H9 (cell line): ENCODE measurements around the gene MAD1L1. TPM values are rescaled to one million over a fixed set of nuclear protein-coding genes. Genes with fewer than 3 reads are reported as not detected.

Source experiments
- DNase-seq: peaks from one replicate; pipeline ENCODE4 v3.0.0-alpha.2; 2017
- H2AFZ ChIP-seq: one replicate; pipeline ENCODE4 v1.6.1; 2013; ENCODE audit warnings: mild to moderate bottlenecking, low read length, control low read depth, moderate library complexity
- H2AK5ac ChIP-seq: 2 replicates; pipeline ENCODE4 v1.6.1; 2013; ENCODE audit warnings: low read length, control low read depth, mixed read lengths; ENCODE audit not compliant: insufficient read length
- H2BK120ac ChIP-seq: one replicate; pipeline ENCODE4 v1.6.1; 2013; ENCODE audit warnings: low read depth, mild to moderate bottlenecking, low read length, control low read depth, inconsistent platforms; ENCODE audit not compliant: poor library complexity, severe bottlenecking
- H2BK12ac ChIP-seq: 2 replicates; pipeline ENCODE4 v1.6.1; 2013; ENCODE audit warnings: low read length, control low read depth, mixed read lengths, low read depth; ENCODE audit not compliant: insufficient read length
- H2BK15ac ChIP-seq: 2 replicates; pipeline ENCODE4 v1.6.1; 2013; ENCODE audit warnings: low read depth, low read length, control low read depth
- H2BK20ac ChIP-seq: one replicate; pipeline ENCODE4 v1.6.1; 2013; ENCODE audit warnings: low read depth, mild to moderate bottlenecking, low read length, control low read depth, inconsistent platforms; ENCODE audit not compliant: poor library complexity, severe bottlenecking
- H2BK5ac ChIP-seq: 2 replicates; pipeline ENCODE4 v1.6.1; 2013; ENCODE audit warnings: low read length, control low read depth, mixed read lengths; ENCODE audit not compliant: insufficient read length
- H3K14ac ChIP-seq: 2 replicates; pipeline ENCODE4 v1.6.1; 2013; ENCODE audit warnings: low read length, control low read depth; ENCODE audit not compliant: insufficient read depth
- H3K18ac ChIP-seq: 2 replicates; pipeline ENCODE4 v1.6.1; 2013; ENCODE audit warnings: low read depth, mild to moderate bottlenecking, mixed read lengths, low read length, control low read depth; ENCODE audit not compliant: insufficient read length
- H3K23ac ChIP-seq: 2 replicates; pipeline ENCODE4 v1.6.1; 2013; ENCODE audit warnings: low read length, control low read depth, mixed read lengths, low read depth; ENCODE audit not compliant: insufficient read length
- H3K23me2 ChIP-seq: 2 replicates; pipeline ENCODE4 v1.6.1; 2013; ENCODE audit warnings: low read depth, mild to moderate bottlenecking, mixed read lengths, low read length, control low read depth; ENCODE audit not compliant: insufficient read length, poor library complexity, severe bottlenecking
- H3K27ac ChIP-seq: 2 replicates; pipeline ENCODE4 v1.5.1; 2013; ENCODE audit warnings: low read length, control low read depth, mixed read lengths, low read depth; ENCODE audit not compliant: insufficient read length
- H3K27me3 ChIP-seq: 2 replicates; pipeline ENCODE4 v1.6.1; 2013; ENCODE audit warnings: low read length, control low read depth, inconsistent platforms; ENCODE audit not compliant: insufficient read depth
- H3K4ac ChIP-seq: 2 replicates; pipeline ENCODE4 v1.6.1; 2013; ENCODE audit warnings: low read depth, mild to moderate bottlenecking, control low read depth, inconsistent platforms, low read length, moderate library complexity
- H3K4me1 ChIP-seq: 2 replicates; pipeline ENCODE4 v1.6.1; 2013; ENCODE audit warnings: low read length, control low read depth, inconsistent platforms; ENCODE audit not compliant: insufficient read depth
- H3K4me2 ChIP-seq: 2 replicates; pipeline ENCODE4 v1.6.1; 2013; ENCODE audit warnings: low read length, control low read depth, mixed read lengths; ENCODE audit not compliant: insufficient read length, insufficient read depth
- H3K56ac ChIP-seq: 2 replicates; pipeline ENCODE4 v1.6.1; 2013; ENCODE audit warnings: low read depth, mild to moderate bottlenecking, mixed read lengths, low read length, control low read depth; ENCODE audit not compliant: insufficient read length
- H3K79me1 ChIP-seq: 2 replicates; pipeline ENCODE4 v1.6.1; 2013; ENCODE audit warnings: low read depth, mild to moderate bottlenecking, moderate library complexity, low read length, control low read depth, inconsistent platforms; ENCODE audit not compliant: insufficient read depth, poor library complexity, severe bottlenecking
- H3K79me2 ChIP-seq: 2 replicates; pipeline ENCODE4 v1.6.1; 2013; ENCODE audit warnings: low read length, control low read depth, inconsistent platforms; ENCODE audit not compliant: insufficient read depth
- H3K9ac ChIP-seq: 2 replicates; pipeline ENCODE4 v1.6.1; 2013; ENCODE audit warnings: low read length, control low read depth, mixed read lengths; ENCODE audit not compliant: insufficient read length; ENCODE audit errors: extremely low read depth
- H3K9me3 ChIP-seq: one replicate; pipeline ENCODE4 v1.6.1; 2013; ENCODE audit warnings: low read depth, low read length, inconsistent platforms; ENCODE audit not compliant: control insufficient read depth
- H3T11ph ChIP-seq: one replicate; pipeline ENCODE4 v1.6.1; 2013; ENCODE audit warnings: mild to moderate bottlenecking, low read length, control low read depth, inconsistent platforms
- H4K20me1 ChIP-seq: one replicate; pipeline ENCODE4 v1.6.1; 2013; ENCODE audit not compliant: control insufficient read depth, insufficient read length, insufficient read depth
- H4K5ac ChIP-seq: 2 replicates; pipeline ENCODE4 v1.6.1; 2013; ENCODE audit warnings: low read depth, mild to moderate bottlenecking, mixed read lengths, low read length, control low read depth; ENCODE audit not compliant: insufficient read length
- H4K8ac ChIP-seq: replicated peaks from 2 replicates; pipeline ENCODE4 v1.6.1; 2013; ENCODE audit warnings: low read length, control low read depth, mixed read lengths, low read depth; ENCODE audit not compliant: insufficient read length
- H4K91ac ChIP-seq: 2 replicates; pipeline ENCODE4 v1.6.1; 2013; ENCODE audit warnings: low read depth, mild to moderate bottlenecking, moderate library complexity, mixed read lengths, low read length, control low read depth; ENCODE audit not compliant: insufficient read length
- H3K27ac Mint-ChIP-seq, 3 experiments: 2 replicates in 2 of 3; 3 replicates in 1 of 3; pipeline ENCODE4 v1.8.0; 2020 to 2021; ENCODE audit warnings: mixed read lengths in 3 of 3, mild to moderate bottlenecking in 1 of 3, moderate library complexity in 1 of 3
- H3K27me3 Mint-ChIP-seq: 2 replicates; pipeline ENCODE4 v1.8.0; 2021; ENCODE audit warnings: low read depth, mild to moderate bottlenecking, moderate library complexity, mixed read lengths
- H3K36me3 Mint-ChIP-seq, 3 experiments: 2 replicates in 2 of 3; 3 replicates in 1 of 3; pipeline ENCODE4 v1.8.0; 2020 to 2021; ENCODE audit warnings: low read depth in 3 of 3, mixed read lengths in 3 of 3; ENCODE audit not compliant: insufficient read depth in 1 of 3
- H3K4me1 Mint-ChIP-seq, 2 experiments: 2 replicates each; pipeline ENCODE4 v1.8.0; 2020; ENCODE audit warnings: mixed read lengths in 2 of 2
- H3K4me3 Mint-ChIP-seq, 2 experiments: 2 replicates in 1 of 2; 3 replicates in 1 of 2; pipeline ENCODE4 v1.8.0; 2020 to 2021; ENCODE audit warnings: mild to moderate bottlenecking in 2 of 2, mixed read lengths in 2 of 2, moderate library complexity in 1 of 2
- H3K9me3 Mint-ChIP-seq, 2 experiments: 2 replicates in 1 of 2; 3 replicates in 1 of 2; pipeline ENCODE4 v1.8.0; 2020; ENCODE audit warnings: mild to moderate bottlenecking in 2 of 2, mixed read lengths in 2 of 2, moderate library complexity in 1 of 2
- CTCF ChIP-seq: fragments of 200-600 bp; sonication (generic); conservative IDR thresholded peaks from 3 replicates; pipeline ENCODE4 v1.8.0; 2021; ENCODE audit warnings: antibody characterized with exemption, mild to moderate bottlenecking
- WGBS: extraction: QIAGEN DNeasy Blood & Tissue Kit; methylation state at CpG from one replicate; pipeline ENCODE4 v1.1.7; 2013; ENCODE audit warnings: missing lambda C conversion rate, low lambda C conversion rate, mixed read lengths; ENCODE audit not compliant: insufficient read length; ENCODE audit errors: extremely low coverage; 5-methylcytosine and 5-hydroxymethylcytosine counted together
- total RNA-seq: library from RNA; stranded (reverse); gene quantifications from 2 replicates; pipeline ENCODE4 v1.2.1, GENCODE V29; 2021

The MAD1L1 gene
- total RNA-seq, 1 experiment from 2014 or later, result 39.0 TPM

DNA sequence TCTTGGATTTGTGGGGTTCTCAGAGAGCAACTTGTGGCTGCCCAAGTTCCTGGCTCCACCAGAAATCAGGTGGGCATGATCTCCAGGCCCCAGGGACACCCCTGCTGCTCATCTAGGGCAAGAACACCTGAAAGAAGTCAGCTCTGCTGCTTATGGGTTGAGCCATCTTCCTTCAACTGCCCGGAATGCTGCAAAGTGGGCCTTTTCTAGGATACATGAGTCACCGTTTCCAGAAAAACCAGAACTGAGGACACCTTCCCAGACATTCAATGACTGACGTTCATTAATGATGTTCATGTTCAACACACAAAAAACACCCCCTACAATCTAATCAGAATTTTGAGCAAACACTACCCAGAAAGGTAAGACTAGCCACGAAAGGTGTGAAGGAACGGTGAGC is 98.0 kb downstream of the MAD1L1 start:
- Histone ChIP-seq H3K4me1 (no peaks in the 10 kb centered on the region), H2BK5ac (no peak overlapping the region)

More for the DNA sequence above, 98.0 kb downstream of the MAD1L1 start:
- Histone ChIP-seq H2BK120ac (no peak overlapping the region), H3K4me2 (no peak overlapping the region), H4K91ac (no peak overlapping the region), H3K9me3 (no peaks in the 10 kb centered on the region), H2AFZ (no peak overlapping the region), H4K8ac (no peak overlapping the region), H3K23ac (no peak overlapping the region), H2BK20ac (no peak overlapping the region), H3K56ac (no peak overlapping the region), H3K4ac (no peak overlapping the region), H3K14ac (no peak overlapping the region), H2BK12ac (no peak overlapping the region), H3K27me3 (no peaks in the 10 kb centered on the region), H4K5ac (no peak overlapping the region), H3K9ac (no peak overlapping the region), H3K18ac (no peak overlapping the region), H2BK15ac (no peak overlapping the region), H3K79me2 (no peaks in the 10 kb centered on the region), H3K27ac (no peak overlapping the region), H3T11ph (no peak overlapping the region), H2AK5ac (no peak overlapping the region), H3K23me2 (no peaks in the 10 kb centered on the region), H4K20me1 (no peaks in the 10 kb centered on the region), H3K79me1 (no peaks in the 10 kb centered on the region)
- no peak for DNase-seq
- no peak for TF ChIP-seq CTCF
- H3K4me1 Mint-ChIP-seq, result no peaks in the 10 kb centered on the region
- H3K36me3 Mint-ChIP-seq, result peaks cover 24 to 44% (median 26%) of the 10 kb centered on the region in 3 experiments
- WGBS, result no CpG with 5 or more reads among the region's 5 CpGs
- peak overlapping the region in 1 of 3 experiments; percentile 11; a peak in 1 of 7 replicates for H3K27ac Mint-ChIP-seq
- H3K4me3 Mint-ChIP-seq, result no peak overlapping the region
- no peaks in the 10 kb centered on the region for H3K9me3 Mint-ChIP-seq
- H3K27me3 Mint-ChIP-seq, result no peaks in the 10 kb centered on the region
